Neural progenitor cell (in vitro differentiated cells): Measurements from ENCODE around the gene SAA2. TPM values are rescaled to one million over a fixed set of nuclear protein-coding genes. Genes with fewer than 3 reads are reported as not detected.

Experiments
- DNase-seq: peaks from one replicate; pipeline ENCODE4 v3.0.0-alpha.2; 2016; ENCODE audit warnings: low spot score
- H2AFZ ChIP-seq: fragments of 200-600 bp; sonication (generic); replicated peaks from 2 replicates; pipeline ENCODE4 v1.6.1; 2016; ENCODE audit warnings: antibody characterized with exemption
- H3F3A ChIP-seq: fragments of 200-600 bp; sonication (generic); 2 replicates; pipeline ENCODE4 v1.6.1; 2016; ENCODE audit warnings: antibody characterized with exemption, low read depth
- H3K27ac ChIP-seq: fragments of 200-600 bp; sonication (generic); 2 replicates; pipeline ENCODE4 v1.5.1; 2016; ENCODE audit warnings: mild to moderate bottlenecking
- H3K27me3 ChIP-seq: fragments of 200-600 bp; sonication (generic); 2 replicates; pipeline ENCODE4 v1.6.1; 2016; ENCODE audit warnings: mild to moderate bottlenecking, moderate library complexity
- H3K36me3 ChIP-seq: fragments of 200-600 bp; sonication (generic); 2 replicates; pipeline ENCODE4 v1.5.1; 2016
- H3K4me1 ChIP-seq: fragments of 200-600 bp; sonication (generic); 2 replicates; pipeline ENCODE4 v1.6.1; 2016; ENCODE audit warnings: mixed run types
- H3K4me2 ChIP-seq: fragments of 200-600 bp; sonication (generic); 2 replicates; pipeline ENCODE4 v1.6.1; 2016
- H3K4me3 ChIP-seq: fragments of 200-600 bp; sonication (generic); 2 replicates; pipeline ENCODE4 v1.5.1; 2016
- H3K79me2 ChIP-seq: fragments of 200-600 bp; sonication (generic); 2 replicates; pipeline ENCODE4 v1.6.1; 2016; ENCODE audit warnings: low read depth
- H3K9ac ChIP-seq: fragments of 200-600 bp; sonication (generic); 2 replicates; pipeline ENCODE4 v1.6.1; 2016
- H3K9me3 ChIP-seq: fragments of 200-600 bp; sonication (generic); 2 replicates; pipeline ENCODE4 v1.5.1; 2016; ENCODE audit warnings: low read depth
- H4K20me1 ChIP-seq: fragments of 200-600 bp; sonication (generic); 2 replicates; pipeline ENCODE4 v1.6.1; 2016; ENCODE audit warnings: low read depth
- H3K27ac Mint-ChIP-seq: 3 replicates; pipeline ENCODE4 v1.8.0; 2021; ENCODE audit warnings: mixed read lengths
- H3K27me3 Mint-ChIP-seq: 2 replicates; pipeline ENCODE4 v1.8.0; 2022; ENCODE audit warnings: low read depth, mild to moderate bottlenecking, inconsistent platforms, moderate library complexity, mixed read lengths; ENCODE audit not compliant: insufficient read depth
- H3K36me3 Mint-ChIP-seq: 3 replicates; pipeline ENCODE4 v1.8.0; 2021; ENCODE audit warnings: mixed read lengths
- H3K4me1 Mint-ChIP-seq: 3 replicates; pipeline ENCODE4 v1.8.0; 2021; ENCODE audit warnings: mixed read lengths
- H3K4me3 Mint-ChIP-seq: 3 replicates; pipeline ENCODE4 v1.8.0; 2021; ENCODE audit warnings: mild to moderate bottlenecking, moderate library complexity, mixed read lengths
- H3K9me3 Mint-ChIP-seq: 3 replicates; pipeline ENCODE4 v1.8.0; 2020; ENCODE audit warnings: mixed read lengths
- CTCF ChIP-seq: fragments of 200-600 bp; sonication (generic); IDR thresholded peaks from 2 replicates; pipeline ENCODE4 v1.5.1; 2017; ENCODE audit warnings: antibody characterized with exemption, mild to moderate bottlenecking
- EZH2 ChIP-seq: fragments of 200-600 bp; sonication (generic); IDR thresholded peaks from 2 replicates; pipeline ENCODE4 v1.6.1; 2017; ENCODE audit warnings: antibody characterized with exemption, mild to moderate bottlenecking, moderate library complexity
- EZH2phosphoT487 ChIP-seq: fragments of 200-600 bp; sonication (generic); IDR thresholded peaks from 2 replicates; pipeline ENCODE4 v1.6.1; 2017; ENCODE audit warnings: antibody characterized with exemption
- total RNA-seq: library from RNA; depleted of rRNA; stranded (reverse); fragments of >200 nt; gene quantifications from 2 replicates; pipeline ENCODE4 v1.2.3, GENCODE V29; 2015; ENCODE audit warnings: low replicate concordance

SAA2 gene
- total RNA-seq, 1 donor from 2014 or later: not detected

- Mint-ChIP-seq H3K27me3 (no peaks in the 10 kb centered on the region), H3K4me3 (no peak overlapping the region), H3K27ac (no peak overlapping the region), H3K36me3 (no peaks in the 10 kb centered on the region), H3K9me3 (no peaks in the 10 kb centered on the region), H3K4me1 (no peaks in the 10 kb centered on the region)
- Histone ChIP-seq H3K36me3 (no peaks in the 10 kb centered on the region), H3K4me1 (no peaks in the 10 kb centered on the region), H3K4me3 (no peak overlapping the region), H3K27me3 (no peaks in the 10 kb centered on the region), H3K9me3 (no peaks in the 10 kb centered on the region), H3K79me2 (no peaks in the 10 kb centered on the region), H3K9ac (no peak overlapping the region), H3K27ac (no peak overlapping the region), H3F3A (no peaks in the 10 kb centered on the region), H3K4me2 (no peak overlapping the region), H4K20me1 (no peaks in the 10 kb centered on the region), H2AFZ (no peak overlapping the region)
- TF ChIP-seq EZH2 (no peak), EZH2phosphoT487 (no peak), CTCF (no peak)
- DNase-seq: no peak
Measured at GRCh38 chr11:18261721-18262120, 13.3 kb upstream of the SAA2 start.

GRCh38 chr11:18259259-18259658, 10.8 kb upstream of the SAA2 start:
- Mint-ChIP-seq H3K9me3 (no peaks in the 10 kb centered on the region), H3K4me3 (no peak overlapping the region), H3K36me3 (no peaks in the 10 kb centered on the region), H3K4me1 (no peaks in the 10 kb centered on the region), H3K27ac (no peak overlapping the region), H3K27me3 (peaks cover 2% of the 10 kb centered on the region)
- H3K9me3 ChIP-seq: no peaks in the 10 kb centered on the region
- H3K4me1 ChIP-seq: no peaks in the 10 kb centered on the region
- H2AFZ ChIP-seq: no peak overlapping the region
- H4K20me1 ChIP-seq: no peaks in the 10 kb centered on the region
- no peak for DNase-seq
- no peak overlapping the region for H3K4me2 ChIP-seq
- no peak overlapping the region for H3K4me3 ChIP-seq
- H3F3A ChIP-seq: no peaks in the 10 kb centered on the region
- TF ChIP-seq CTCF (no peak), EZH2phosphoT487 (no peak), EZH2 (no peak)
- no peaks in the 10 kb centered on the region for H3K79me2 ChIP-seq
- no peaks in the 10 kb centered on the region for H3K36me3 ChIP-seq
- H3K27ac ChIP-seq: no peak overlapping the region
- H3K27me3 ChIP-seq: no peaks in the 10 kb centered on the region
- H3K9ac ChIP-seq: no peak overlapping the region

GRCh38 chr11:18254781-18255361, 6.4 kb upstream of the SAA2 start:
- H3K27me3 ChIP-seq: no peaks in the 10 kb centered on the region
- no peak for DNase-seq
- H3K9me3 Mint-ChIP-seq: no peaks in the 10 kb centered on the region

More at GRCh38 chr11:18254781-18255361, 6.4 kb upstream of the SAA2 start:
- H3K4me3 Mint-ChIP-seq: no peak overlapping the region
- H3F3A ChIP-seq: no peaks in the 10 kb centered on the region
- TF ChIP-seq EZH2 (no peak), EZH2phosphoT487 (no peak), CTCF (no peak)
- no peaks in the 10 kb centered on the region for H3K79me2 ChIP-seq
- H3K4me1 ChIP-seq: no peaks in the 10 kb centered on the region
- peaks cover 7% of the 10 kb centered on the region for H3K27me3 Mint-ChIP-seq
- no peaks in the 10 kb centered on the region for H3K36me3 Mint-ChIP-seq
- no peak overlapping the region for H3K9ac ChIP-seq
- H3K4me2 ChIP-seq: no peak overlapping the region
- H3K4me1 Mint-ChIP-seq: no peaks in the 10 kb centered on the region
- H3K9me3 ChIP-seq: no peaks in the 10 kb centered on the region
- no peak overlapping the region for H3K27ac ChIP-seq
- no peak overlapping the region for H3K27ac Mint-ChIP-seq
- no peaks in the 10 kb centered on the region for H3K36me3 ChIP-seq
- H3K4me3 ChIP-seq: no peak overlapping the region
- H4K20me1 ChIP-seq: no peaks in the 10 kb centered on the region
- no peak overlapping the region for H2AFZ ChIP-seq
